ENCODE results near the gene MGRN1.

Gene MGRN1

GRCh38 chr16:4594433-4595410, 29.9 kb upstream of the MGRN1 start:
- H3K4me3 ChIP-seq (replicated peaks; ENCODE audit: low read depth, low read length): no peak overlapping the region
- DNase-seq (ENCODE audit: extremely low read depth, low read depth): no peak
- TF ChIP-seq CTCF (IDR thresholded peaks at IDR 0.05; ENCODE audit: low read depth, low read length, missing control alignments): no peak

DNA sequence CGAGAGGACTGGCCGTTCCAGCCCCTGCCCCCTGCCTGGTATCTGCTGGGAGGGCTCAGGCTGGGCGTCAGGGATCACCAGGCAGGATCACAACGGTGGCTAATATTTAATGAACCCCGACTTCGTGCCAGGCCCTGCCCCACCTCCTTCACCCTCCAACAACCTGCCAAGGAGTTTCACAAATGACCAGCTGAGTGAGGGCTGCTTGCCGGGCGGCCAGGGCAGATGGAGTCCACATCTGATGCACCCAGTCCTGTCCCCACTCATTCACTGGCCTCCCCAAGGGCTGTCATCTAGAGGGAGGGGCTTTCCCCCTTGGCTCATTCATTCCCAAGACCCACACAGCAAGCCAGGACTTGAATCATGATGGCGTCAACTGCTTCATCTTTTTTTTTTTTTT, 27.5 kb upstream of the MGRN1 start:
- no peak for DNase-seq (ENCODE audit: extremely low read depth, low read depth)
- H3K4me3 ChIP-seq (replicated peaks; ENCODE audit: low read depth, low read length): no peak overlapping the region

GRCh38 chr16:4599037-4599436, 25.6 kb upstream of the MGRN1 start:
- TF ChIP-seq CTCF (IDR thresholded peaks at IDR 0.05; ENCODE audit: low read depth, low read length, missing control alignments): no peak
- DNase-seq (ENCODE audit: extremely low read depth, low read depth): no peak
- no peak overlapping the region for H3K4me3 ChIP-seq (replicated peaks; ENCODE audit: low read depth, low read length)

More for the DNA sequence above, 27.5 kb upstream of the MGRN1 start:
- TF ChIP-seq CTCF (IDR thresholded peaks at IDR 0.05; ENCODE audit: low read depth, low read length, missing control alignments): no peak

- DNase-seq (ENCODE audit: extremely low read depth, low read depth): no peak
- no peak for TF ChIP-seq CTCF (IDR thresholded peaks at IDR 0.05; ENCODE audit: low read depth, low read length, missing control alignments)
- H3K4me3 ChIP-seq (replicated peaks; ENCODE audit: low read depth, low read length): no peak overlapping the region
Observed at GRCh38 chr16:4599545-4599944, 25.1 kb upstream of the MGRN1 start.

DNA sequence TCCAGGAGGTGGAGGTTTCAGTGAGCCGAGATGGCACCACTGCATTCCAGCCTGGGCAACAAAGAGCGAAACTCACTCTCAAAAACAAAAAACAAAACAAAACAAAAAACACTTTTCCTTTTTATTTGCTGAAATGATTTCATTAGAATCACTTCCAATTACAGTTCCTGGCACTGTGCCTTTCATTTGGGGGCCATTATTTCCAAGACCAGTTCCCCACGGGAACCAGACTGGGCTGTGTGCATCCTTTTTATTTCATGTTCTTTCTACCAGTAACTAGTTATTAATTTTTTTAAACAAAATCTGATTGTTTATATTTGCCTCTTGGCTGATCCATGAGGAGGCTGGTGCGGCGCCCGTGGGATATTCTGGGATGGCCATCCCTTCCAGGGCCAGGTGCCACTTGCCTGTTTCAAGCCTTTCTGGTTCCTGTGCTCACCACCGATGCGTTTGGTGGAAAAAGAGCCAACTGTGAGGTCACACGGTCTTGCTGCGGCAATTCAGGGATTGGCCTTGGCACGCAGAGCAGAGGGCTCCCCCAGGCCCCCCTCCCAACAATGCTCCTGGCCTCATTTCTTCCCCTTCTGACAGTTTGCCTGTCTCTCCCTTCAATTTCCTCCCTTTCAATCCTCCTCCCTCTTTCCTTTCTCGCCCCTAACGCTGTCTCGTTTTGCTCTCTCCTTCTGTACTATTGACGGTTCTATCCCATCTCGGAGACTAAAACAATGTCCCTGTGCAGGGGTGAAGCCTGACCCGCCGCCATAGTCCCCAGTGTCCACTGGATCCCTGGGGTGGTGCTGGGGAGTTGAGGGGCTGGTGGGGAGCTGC, 23.4 kb upstream of the MGRN1 start:
- DNase-seq (ENCODE audit: extremely low read depth, low read depth): no peak
- no peak overlapping the region for H3K4me3 ChIP-seq (replicated peaks; ENCODE audit: low read depth, low read length)
- no peak for TF ChIP-seq CTCF (IDR thresholded peaks at IDR 0.05; ENCODE audit: low read depth, low read length, missing control alignments)

DNA sequence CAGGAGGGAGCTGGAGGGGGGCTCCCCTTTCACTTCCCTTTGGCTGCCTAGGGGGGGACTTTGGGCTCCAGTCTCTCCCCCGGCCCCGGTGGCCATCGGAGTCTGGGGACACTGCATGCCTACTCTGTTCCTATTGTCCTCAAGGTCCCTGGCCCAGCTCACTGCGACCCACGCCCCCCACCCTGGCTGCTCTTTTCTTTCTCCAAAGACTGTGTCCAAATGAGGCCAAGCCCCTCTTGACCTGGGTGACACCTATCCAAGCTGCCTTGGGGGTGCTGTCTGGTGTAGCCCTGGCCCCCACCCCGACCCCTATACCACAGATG, 22.8 kb upstream of the MGRN1 start:
- TF ChIP-seq CTCF (IDR thresholded peaks at IDR 0.05; ENCODE audit: low read depth, low read length, missing control alignments): no peak
- DNase-seq (ENCODE audit: extremely low read depth, low read depth): no peak

More for the DNA sequence above, 22.8 kb upstream of the MGRN1 start:
- no peak overlapping the region for H3K4me3 ChIP-seq (replicated peaks; ENCODE audit: low read depth, low read length)

Data from HFF-Myc (cell line).